Mucosa of descending colon (tissue), 3 donors: ENCODE measurements around the gene PPM1J. TPM values are rescaled to one million over a fixed set of nuclear protein-coding genes. Genes with fewer than 3 reads are reported as not detected.

ENCODE experiments used
- ATAC-seq: fragments of 200-7000 bp; cut with Tn5 transposase; one replicate; pipeline ENCODE4 v1.9.1; 2020; ENCODE audit warnings: mild to moderate bottlenecking, moderate library complexity
- DNase-seq, 3 donors: peaks; one replicate each; pipeline ENCODE4 v3.0.0-alpha.2; 2020
- H3K36me3 ChIP-seq: fragments of 200-600 bp; one replicate; pipeline ENCODE4 v1.8.0; 2021; ENCODE audit warnings: low read depth, mild to moderate bottlenecking
- H3K4me1 ChIP-seq: fragments of 200-600 bp; one replicate; pipeline ENCODE4 v1.8.0; 2021; ENCODE audit warnings: low read depth, mild to moderate bottlenecking
- H3K4me3 ChIP-seq: fragments of 200-600 bp; one replicate; pipeline ENCODE4 v1.8.0; 2021; ENCODE audit warnings: mild to moderate bottlenecking
- H3K9me3 ChIP-seq: fragments of 200-600 bp; one replicate; pipeline ENCODE4 v1.8.0; 2021; ENCODE audit warnings: mild to moderate bottlenecking
- intact Hi-C, 2 donors: fragments of 100-400 bp; cut with DNase I in 1 of 2; cut with micrococcal nuclease in 1 of 2; formaldehyde crosslinking; loops; one replicate each; pipeline versions ENCODE4 v1.11.0 to v1.11.1; 2022; cut with DNase I, micrococcal nuclease
- total RNA-seq, 3 donors: library from RNA; stranded (reverse); fragmentation: NEBNext Ultra II Directional in 2 of 3; extraction: Animal tissue kit (Norgen Biotek cat#: 25700) in 2 of 3; gene quantifications; one replicate each; pipeline versions ENCODE4 v1.2.1 to v1.2.4, GENCODE V29; 2021 to 2023
- TF ChIP-seq, protein P1 (sequence below): fragments of 200-600 bp; IDR thresholded peaks from one replicate; pipeline ENCODE4 v1.8.0; 2022; ENCODE audit warnings: antibody characterized with exemption, mild to moderate bottlenecking
- donor health status: DM: no; HTN: no; CAD: no; lungs with moderate emphysema.
- donor health status: DM: no; HTN: no; CAD: no.
- donor health status: DM: no; HTN: yes; CAD: no.

PPM1J gene
- total RNA-seq, 3 donors from 2014 or later: 0.92 to 1.7 (median 1.1) TPM

- TF ChIP-seq, protein P1, sequence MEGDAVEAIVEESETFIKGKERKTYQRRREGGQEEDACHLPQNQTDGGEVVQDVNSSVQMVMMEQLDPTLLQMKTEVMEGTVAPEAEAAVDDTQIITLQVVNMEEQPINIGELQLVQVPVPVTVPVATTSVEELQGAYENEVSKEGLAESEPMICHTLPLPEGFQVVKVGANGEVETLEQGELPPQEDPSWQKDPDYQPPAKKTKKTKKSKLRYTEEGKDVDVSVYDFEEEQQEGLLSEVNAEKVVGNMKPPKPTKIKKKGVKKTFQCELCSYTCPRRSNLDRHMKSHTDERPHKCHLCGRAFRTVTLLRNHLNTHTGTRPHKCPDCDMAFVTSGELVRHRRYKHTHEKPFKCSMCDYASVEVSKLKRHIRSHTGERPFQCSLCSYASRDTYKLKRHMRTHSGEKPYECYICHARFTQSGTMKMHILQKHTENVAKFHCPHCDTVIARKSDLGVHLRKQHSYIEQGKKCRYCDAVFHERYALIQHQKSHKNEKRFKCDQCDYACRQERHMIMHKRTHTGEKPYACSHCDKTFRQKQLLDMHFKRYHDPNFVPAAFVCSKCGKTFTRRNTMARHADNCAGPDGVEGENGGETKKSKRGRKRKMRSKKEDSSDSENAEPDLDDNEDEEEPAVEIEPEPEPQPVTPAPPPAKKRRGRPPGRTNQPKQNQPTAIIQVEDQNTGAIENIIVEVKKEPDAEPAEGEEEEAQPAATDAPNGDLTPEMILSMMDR: no peak
- no peaks in the 10 kb centered on the region for H3K36me3 ChIP-seq
- peak; percentile 83 for ATAC-seq
Measured at GRCh38 chr1:112698366-112699310, 16.5 kb downstream of the PPM1J start.

GRCh38 chr1:112697781-112698201, 17.3 kb downstream of the PPM1J start:
- TF ChIP-seq, protein P1: no peak
- no peak overlapping the region for H3K4me3 ChIP-seq
- DNase-seq (no peak), ATAC-seq (no peak)
- H3K36me3 ChIP-seq: peaks cover 4% of the 10 kb centered on the region
- peaks cover 40% of the 10 kb centered on the region for H3K4me1 ChIP-seq
- intact Hi-C loops: loop anchor here in 1 of 2 donors (2.0 kb wide), 1 partner anchor 23 kb away; the partner anchor contains the start of gene MOV10
- no peaks in the 10 kb centered on the region for H3K9me3 ChIP-seq

More at GRCh38 chr1:112698366-112699310, 16.5 kb downstream of the PPM1J start:
- H3K9me3 ChIP-seq: no peaks in the 10 kb centered on the region
- intact Hi-C loops: loop anchor here in 1 of 2 donors (2.0 kb wide), 1 partner anchor 24 kb away; the partner anchor contains the start of gene MOV10
- no peak overlapping the region for H3K4me3 ChIP-seq
- H3K4me1 ChIP-seq: peaks cover 40% of the 10 kb centered on the region
- DNase-seq: peak; percentile 85 to 92 (median 87)

DNA sequence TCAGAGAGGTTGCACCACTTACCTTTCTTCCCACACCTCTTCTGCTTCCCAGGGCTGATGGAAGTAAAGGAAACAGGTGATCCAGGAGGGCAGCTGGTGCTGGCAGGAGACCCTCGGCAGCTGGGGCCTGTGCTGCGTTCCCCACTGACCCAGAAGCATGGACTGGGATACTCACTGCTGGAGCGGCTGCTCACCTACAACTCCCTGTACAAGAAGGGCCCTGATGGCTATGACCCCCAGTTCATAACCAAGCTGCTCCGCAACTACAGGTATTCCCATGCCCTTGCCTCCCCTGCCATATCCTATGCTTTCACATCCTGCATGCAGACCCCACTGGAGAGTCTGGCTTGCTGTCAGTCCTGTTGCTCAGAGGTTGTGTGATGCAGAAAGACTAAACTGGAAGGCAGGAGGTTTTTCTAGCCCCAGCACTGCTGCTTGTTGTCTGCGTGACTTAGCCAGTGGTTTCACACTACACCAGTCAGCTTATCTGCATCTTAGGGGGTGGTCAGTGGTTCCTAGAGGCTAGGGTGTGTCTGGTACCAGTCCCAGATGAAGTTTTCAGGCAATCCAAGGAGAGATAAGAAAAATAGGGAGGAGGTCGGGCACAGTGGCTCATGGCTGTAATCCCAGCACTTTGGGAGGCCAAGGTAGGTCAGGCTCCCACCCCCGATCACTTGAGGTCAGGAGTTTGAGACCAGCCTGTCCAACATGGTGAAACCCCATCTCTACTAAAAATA, 18.4 kb downstream of the PPM1J start:
- Histone ChIP-seq H3K4me1 (peaks cover 37% of the 10 kb centered on the region), H3K4me3 (no peak overlapping the region), H3K9me3 (no peaks in the 10 kb centered on the region), H3K36me3 (peaks cover 4% of the 10 kb centered on the region)
- ATAC-seq (no peak), DNase-seq (no peak)
- TF ChIP-seq, protein P1: no peak
- intact Hi-C loops: no loop called here

GRCh38 chr1:112695276-112695675, 19.9 kb downstream of the PPM1J start:
- peaks cover 22% of the 10 kb centered on the region for H3K4me1 ChIP-seq
- no peaks in the 10 kb centered on the region for H3K9me3 ChIP-seq
- intact Hi-C loops: no loop called here
- DNase-seq (no peak), ATAC-seq (no peak)
- TF ChIP-seq, protein P1: no peak
- no peak overlapping the region for H3K4me3 ChIP-seq
- peaks cover 4% of the 10 kb centered on the region for H3K36me3 ChIP-seq

GRCh38 chr1:112694363-112694929, 20.7 kb downstream of the PPM1J start:
- ATAC-seq (no peak), DNase-seq (no peak)
- no peak overlapping the region for H3K4me3 ChIP-seq
- no peaks in the 10 kb centered on the region for H3K9me3 ChIP-seq
- intact Hi-C loops: no loop called here
- TF ChIP-seq, protein P1: no peak
- H3K4me1 ChIP-seq: peaks cover 14% of the 10 kb centered on the region
- H3K36me3 ChIP-seq: peaks cover 4% of the 10 kb centered on the region
